GM18511 (cell line): ENCODE measurements around the gene PPM1E.
"Not testable (repeated sequence)": the region's sequence is repeated elsewhere in the genome, so short reads cannot be mapped to it uniquely, and the experiment has no call there.

Experiments
- ATAC-seq: cut with Tn5 transposase; IDR thresholded peaks from one replicate; pipeline ENCODE4 v1.9.1; 2021; ENCODE audit warnings: mild to moderate bottlenecking, moderate library complexity; ENCODE audit not compliant: unreplicated experiment

Gene PPM1E

DNA sequence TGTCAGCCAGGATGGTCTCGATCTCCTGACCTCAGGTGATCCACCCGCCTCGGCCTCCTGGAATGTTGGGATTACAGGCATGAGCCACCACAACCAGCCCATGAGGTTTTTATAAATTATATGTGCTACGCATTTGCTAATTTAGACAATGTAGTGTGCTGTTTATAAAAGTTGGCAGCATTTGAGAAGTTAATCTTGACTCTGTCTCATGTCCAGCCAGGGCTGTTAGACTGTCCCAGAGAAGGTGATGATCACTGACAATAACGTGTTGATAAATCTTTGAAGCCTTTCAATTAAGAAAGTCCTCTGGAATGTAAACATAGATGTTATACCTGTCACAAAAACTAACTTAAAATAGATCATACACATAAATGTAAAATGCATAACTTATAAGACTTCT is 82.0 kb downstream of the PPM1E start:
- no peak for ATAC-seq

- ATAC-seq = no peak
These were observed 85.4 kb downstream of the PPM1E start for GRCh38 chr17:58840820-58841612.

DNA sequence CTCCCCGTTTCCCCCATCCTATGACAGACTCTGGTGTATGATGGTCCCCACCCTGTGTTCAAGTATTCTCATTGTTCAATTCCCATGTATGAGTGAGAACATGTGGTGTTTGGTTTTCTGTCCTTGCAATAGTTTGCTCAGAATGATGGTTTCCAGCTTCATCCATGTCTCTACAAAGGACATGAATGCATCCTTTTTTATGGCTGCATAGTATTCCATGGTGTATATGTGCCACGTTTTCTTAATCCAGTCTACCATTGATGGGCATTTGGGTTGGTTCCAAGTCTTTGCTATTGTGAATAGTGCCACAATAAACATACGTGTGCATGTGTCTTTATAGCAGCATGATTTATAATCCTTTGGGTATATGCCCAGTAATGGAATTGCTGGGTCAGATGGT is 90.8 kb downstream of the PPM1E start:
- ATAC-seq = not testable (repeated sequence)

- not testable (repeated sequence) for ATAC-seq
These were observed 94.5 kb downstream of the PPM1E start for GRCh38 chr17:58850106-58850505.

DNA sequence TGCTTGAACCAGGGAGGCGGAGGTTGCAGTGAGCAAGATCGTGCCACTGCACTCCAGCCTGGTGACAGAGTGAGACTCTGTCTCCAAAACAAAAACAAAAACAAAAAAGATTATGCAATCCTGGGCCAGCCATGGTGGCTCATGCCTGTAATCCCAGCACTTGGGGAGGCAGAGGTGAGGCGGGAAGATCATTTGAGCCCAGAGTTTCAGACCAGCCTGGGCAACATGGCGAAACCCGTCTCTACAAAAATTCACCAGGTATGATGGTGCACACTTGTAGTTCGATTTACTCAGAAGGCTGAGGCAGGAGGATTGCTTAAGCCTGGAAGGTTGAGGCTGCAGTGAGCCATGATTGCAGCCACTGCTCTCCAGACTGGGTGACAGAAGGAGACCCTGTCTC is 109.6 kb downstream of the PPM1E start:
- no peak for ATAC-seq

- no peak for ATAC-seq
These were observed 115.1 kb downstream of the PPM1E start for GRCh38 chr17:58870747-58871146.

- no peak for ATAC-seq
These were observed 118.3 kb downstream of the PPM1E start for GRCh38 chr17:58873926-58874325.

DNA sequence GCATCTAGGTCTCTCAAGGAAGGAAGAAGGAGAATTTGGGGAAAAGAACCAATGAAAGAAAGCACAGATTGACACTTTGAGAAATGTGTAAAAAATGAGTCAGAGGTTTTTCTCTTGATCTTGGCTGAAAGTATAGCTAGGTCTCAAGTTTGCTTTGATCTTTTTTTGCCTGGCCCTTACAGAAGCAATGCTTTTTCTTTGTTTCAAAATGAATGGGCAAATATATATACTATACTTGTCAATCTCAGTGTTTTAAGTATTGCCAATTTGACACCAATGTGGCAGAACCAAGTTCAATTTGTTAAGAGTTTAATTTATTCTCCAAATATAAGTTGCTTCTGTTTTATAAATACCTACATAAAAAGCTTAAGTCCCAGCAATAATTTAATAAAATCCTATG is 119.6 kb downstream of the PPM1E start:
- no peak for ATAC-seq

DNA sequence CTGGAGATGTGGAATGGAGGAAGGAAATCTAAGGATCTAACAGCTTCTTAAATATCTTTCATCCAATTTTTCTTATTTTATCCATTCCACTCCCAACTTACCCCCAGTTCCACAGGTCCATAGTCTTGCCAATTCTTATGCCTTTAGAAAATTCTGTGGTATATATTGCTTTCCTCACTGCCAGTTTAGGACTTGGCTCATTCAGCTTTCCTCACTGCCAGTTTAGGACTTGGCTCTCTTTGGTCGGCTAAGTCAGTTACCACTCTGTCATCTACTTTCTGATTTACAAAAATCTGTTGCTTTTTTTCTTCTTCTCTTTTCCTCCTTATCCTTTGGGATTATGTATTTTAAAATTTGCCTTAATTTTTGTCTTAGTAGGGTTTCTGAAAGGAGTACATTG is 128.5 kb downstream of the PPM1E start:
- ATAC-seq = no peak

DNA sequence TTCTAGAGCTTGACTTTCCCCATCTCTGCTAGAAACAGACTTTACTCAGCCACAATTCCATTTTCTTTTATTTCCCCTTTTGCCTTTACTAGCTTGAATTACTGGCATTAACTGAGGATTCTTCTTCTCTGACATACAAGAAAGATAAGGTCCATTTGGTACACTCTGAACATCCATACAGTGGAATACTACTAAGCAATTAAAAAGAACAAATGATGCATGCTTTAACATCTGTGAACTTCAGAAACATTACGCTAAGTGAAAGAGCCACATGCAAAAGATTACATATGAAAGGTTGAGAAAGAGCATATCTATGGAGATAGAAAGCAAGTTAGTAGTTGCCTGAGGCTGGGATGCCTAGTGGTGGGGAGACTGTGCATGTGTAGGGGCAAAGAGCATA is 130.9 kb downstream of the PPM1E start:
- no peak for ATAC-seq

GRCh38 chr17:58889928-58890327 is 134.3 kb downstream of the PPM1E start:
- no peak for ATAC-seq

- ATAC-seq = no peak
These were observed 143.5 kb downstream of the PPM1E start for GRCh38 chr17:58899191-58899590.

GRCh38 chr17:58902322-58902721 is 146.7 kb downstream of the PPM1E start:
- ATAC-seq = no peak

DNA sequence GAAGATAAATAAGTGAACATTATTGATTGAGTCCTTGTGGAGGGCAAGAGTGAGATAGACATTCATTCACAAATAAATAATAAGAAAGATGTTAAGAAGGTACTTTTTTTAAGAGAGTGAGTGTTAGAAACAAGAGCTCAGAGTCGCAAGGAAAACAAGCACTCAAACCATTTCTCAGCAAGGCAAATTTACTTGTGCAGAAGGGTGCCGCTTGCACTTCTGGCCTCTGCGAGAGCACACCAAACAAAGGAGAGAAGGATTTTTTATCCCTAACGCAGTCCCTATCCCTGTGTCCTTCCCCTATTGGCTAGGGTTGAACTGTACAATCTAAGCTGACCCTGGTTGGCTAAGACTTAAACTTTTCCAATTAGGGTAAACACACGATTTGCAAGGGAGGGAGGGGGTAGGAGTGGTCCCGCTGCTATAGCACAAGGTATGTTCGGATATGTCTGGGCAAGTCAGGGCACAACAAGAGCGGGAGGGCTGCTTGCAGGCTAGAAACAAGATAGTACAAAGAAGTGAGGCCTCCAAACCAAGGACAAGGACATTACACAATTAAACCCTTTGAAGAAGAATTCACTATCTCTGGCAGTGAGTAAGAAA is 156.2 kb downstream of the PPM1E start:
- no peak for ATAC-seq

- ATAC-seq = no peak
These were observed 157.9 kb downstream of the PPM1E start for GRCh38 chr17:58913552-58913951.

GRCh38 chr17:58913971-58914769 is 158.5 kb downstream of the PPM1E start:
- no peak for ATAC-seq

DNA sequence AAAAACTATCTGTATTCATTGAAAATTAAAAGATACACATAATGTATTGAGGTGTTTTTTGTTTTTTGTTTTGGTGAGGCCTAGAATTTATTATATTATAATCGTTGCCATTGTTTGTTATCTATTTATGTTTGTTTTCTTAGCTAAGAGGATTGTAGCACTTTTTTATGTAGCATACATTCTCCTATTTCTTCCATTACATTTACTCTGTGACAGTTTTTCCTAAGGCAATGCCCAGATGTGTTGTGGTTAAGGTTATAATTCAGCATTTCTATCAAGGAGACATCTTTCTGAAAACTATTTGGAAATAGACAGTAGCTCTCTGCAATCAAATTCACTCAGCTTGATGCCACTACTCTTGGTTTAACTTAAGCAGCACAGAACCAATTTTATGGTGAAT is 161.6 kb downstream of the PPM1E start:
- ATAC-seq = no peak

DNA sequence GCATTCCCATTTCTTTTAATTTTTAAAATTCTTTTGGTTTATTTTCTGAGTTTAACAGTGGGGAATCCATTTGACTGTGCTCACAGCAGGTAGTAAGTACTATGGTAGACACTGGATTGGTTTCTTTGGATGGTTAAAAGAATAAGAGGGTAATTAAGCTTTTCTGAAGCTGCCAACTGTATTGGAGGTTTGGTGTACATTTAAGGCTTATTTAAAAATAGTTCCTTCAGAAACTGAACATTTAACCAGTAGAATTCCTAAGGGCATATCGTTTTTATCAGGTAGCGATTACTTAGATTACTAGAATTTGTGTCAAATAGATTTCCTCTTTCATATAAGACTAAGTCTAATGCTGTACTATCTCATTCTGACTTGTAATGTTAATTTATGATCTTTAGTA is 162.4 kb downstream of the PPM1E start:
- ATAC-seq = no peak

DNA sequence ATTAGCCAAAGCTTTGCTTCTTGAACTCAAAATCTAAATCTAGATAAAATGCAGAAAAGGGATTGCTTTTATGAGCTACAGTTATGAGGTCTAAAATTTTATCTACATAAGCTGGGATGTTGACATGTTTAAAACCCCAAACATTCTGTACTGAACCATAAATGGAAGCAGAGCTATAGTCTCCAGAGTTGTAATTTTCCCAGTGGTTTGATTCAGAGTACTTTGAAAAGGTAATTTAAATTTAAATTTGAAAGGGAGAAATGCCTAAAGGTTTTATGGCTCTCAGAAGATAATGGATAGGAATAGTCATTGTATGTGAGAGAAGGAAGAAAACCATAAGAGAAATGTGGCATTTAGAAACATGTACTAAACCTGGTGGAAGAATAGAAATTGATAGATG is 163.2 kb downstream of the PPM1E start:
- ATAC-seq = no peak

DNA sequence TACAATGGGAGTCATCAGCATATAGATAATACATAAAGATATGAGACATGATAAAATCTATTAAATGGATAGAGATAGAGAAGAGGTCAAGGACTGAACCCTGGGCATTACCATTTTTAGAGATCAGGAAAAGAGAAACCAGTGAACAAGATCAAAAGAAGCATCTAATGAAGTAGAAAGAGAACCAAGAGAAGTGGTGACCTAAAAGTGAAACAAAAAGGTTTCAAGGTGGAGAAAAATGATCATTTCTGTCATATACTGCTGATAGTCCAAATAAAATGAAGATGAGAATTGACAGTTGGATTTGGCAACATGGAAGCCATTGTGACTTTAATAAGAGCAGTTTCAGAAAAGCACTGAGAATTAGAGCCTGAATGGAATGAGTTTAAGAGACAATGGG is 165.1 kb downstream of the PPM1E start:
- ATAC-seq = no peak

DNA sequence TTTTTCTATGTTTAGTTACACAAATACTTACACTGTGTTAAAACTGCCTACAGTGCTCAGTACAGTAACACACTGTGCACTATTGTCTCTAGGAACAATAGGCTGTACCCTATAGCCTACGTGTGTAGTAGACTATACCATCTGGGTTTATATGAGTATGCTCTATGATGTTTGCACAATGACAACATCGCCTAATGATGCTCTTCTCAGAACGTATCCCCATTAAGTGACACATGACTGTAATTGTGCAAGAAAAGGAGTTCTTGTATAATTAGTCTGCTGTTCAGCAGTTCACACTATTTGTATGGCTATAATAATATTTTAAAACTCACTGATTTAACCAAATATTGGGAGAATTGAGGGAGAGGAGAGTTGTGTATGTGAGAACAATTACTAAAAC is 177.3 kb downstream of the PPM1E start:
- no peak for ATAC-seq

- ATAC-seq = no peak
These were observed 180.6 kb downstream of the PPM1E start for GRCh38 chr17:58936295-58936694.
